ENCODE data around the gene ANKRD12.

DNA sequence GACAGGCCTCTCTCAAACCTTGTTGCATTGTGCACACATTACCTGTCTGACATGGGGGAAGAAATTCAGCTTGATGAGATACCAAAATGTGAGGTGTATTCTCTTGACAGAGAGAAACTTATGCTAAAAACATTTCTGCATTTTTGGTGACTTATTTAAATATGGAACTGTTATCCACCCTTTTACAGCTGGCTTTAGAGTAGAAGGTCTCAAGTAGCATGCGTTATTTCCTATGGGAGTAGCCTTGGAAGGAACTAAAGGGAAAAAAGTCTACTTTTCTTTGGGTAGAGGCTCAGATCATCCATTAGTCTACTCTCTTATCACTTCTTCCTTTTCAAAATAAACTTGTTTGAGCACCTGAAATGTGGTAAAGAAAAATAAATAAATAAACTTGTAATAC lies 141.4 kb downstream of the ANKRD12 start:
- TF ChIP-seq CTCF (IDR thresholded peaks at IDR 0.05) (no peak), POLR2A (IDR thresholded peaks at IDR 0.05) (no peak), EP300 (IDR thresholded peaks at IDR 0.05) (no peak)

All from tibial nerve (tissue), 4 donors.